Neural progenitor cell (in vitro differentiated cells): Measurements from ENCODE around the gene VCAN.

Experiments
- CTCF ChIP-seq: fragments of 200-600 bp; sonication (generic); IDR thresholded peaks from 2 replicates; pipeline ENCODE4 v1.5.1; 2017; ENCODE audit warnings: antibody characterized with exemption, mild to moderate bottlenecking
- EZH2 ChIP-seq: fragments of 200-600 bp; sonication (generic); IDR thresholded peaks from 2 replicates; pipeline ENCODE4 v1.6.1; 2017; ENCODE audit warnings: antibody characterized with exemption, mild to moderate bottlenecking, moderate library complexity
- EZH2phosphoT487 ChIP-seq: fragments of 200-600 bp; sonication (generic); IDR thresholded peaks from 2 replicates; pipeline ENCODE4 v1.6.1; 2017; ENCODE audit warnings: antibody characterized with exemption

- TF ChIP-seq EZH2: no peak
- TF ChIP-seq CTCF: no peak
- no peak for TF ChIP-seq EZH2phosphoT487
Measured at GRCh38 chr5:83538786-83539462, 67.4 kb downstream of the VCAN start.
